Erythroblast (primary cell): Measurements from ENCODE around the gene POGZ.

ENCODE experiments used
- GATA1 ChIP-seq: IDR thresholded peaks from 2 replicates; pipeline ENCODE4 v1.6.1; 2011; ENCODE audit warnings: low read depth, mild to moderate bottlenecking, control low read depth, low read length, moderate library complexity
- POLR2A ChIP-seq: IDR thresholded peaks from 2 replicates; pipeline ENCODE4 v1.6.1; 2011; ENCODE audit warnings: mild to moderate bottlenecking, low read length

DNA sequence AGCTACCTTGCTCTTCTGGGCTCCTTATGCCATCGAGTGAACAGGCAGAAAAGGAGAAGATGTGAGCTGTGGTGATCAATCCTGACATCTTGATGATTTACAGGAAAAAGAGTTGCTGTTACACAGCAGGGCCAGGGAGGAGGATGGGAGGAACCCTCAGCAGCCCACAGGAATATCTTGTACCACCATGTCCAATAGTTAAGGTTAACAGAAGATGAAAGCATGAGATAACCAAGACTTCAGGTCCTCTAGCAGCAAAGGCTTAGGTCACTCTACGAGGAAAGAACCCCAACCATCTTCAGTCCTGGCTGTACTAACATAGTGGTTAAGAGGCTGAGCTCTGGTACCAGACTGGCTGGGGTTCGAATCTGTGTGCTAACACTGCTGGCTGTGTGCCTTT lies 74.7 kb downstream of the POGZ start:
- TF ChIP-seq POLR2A, result no peak
- TF ChIP-seq GATA1, result no peak
